Stomach (tissue), 9 donors: Measurements from ENCODE around the gene LY6G5B. TPM values are rescaled to one million over a fixed set of nuclear protein-coding genes. Genes with fewer than 3 reads are reported as not detected.
A peak's percentile ranks its signal among the peaks of the same experiment; 100 is the strongest.

ENCODE experiments used
- DNase-seq, 2 donors: peaks; one replicate each; pipeline versions ENCODE4 v3.0.0 to v3.0.0-alpha.2; 2013 to 2019
- H3K27ac ChIP-seq, 5 donors: fragments of 200-600 bp in 4 of 5; sonication (generic) in 4 of 5; one replicate each; pipeline ENCODE4 v1.5.1; 2013 to 2019; ENCODE audit warnings: mild to moderate bottlenecking in 1 of 5, moderate library complexity in 1 of 5
- H3K27me3 ChIP-seq, 3 donors: fragments of 200-600 bp; sonication (generic); one replicate each; pipeline ENCODE4 v1.5.1; 2017 to 2019; ENCODE audit warnings: mixed run types in 1 of 3
- H3K36me3 ChIP-seq, 4 donors: fragments of 200-600 bp; sonication (generic); 1 replicate in 3 of 4; 2 replicates in 1 of 4; pipeline ENCODE4 v1.5.1; 2016 to 2019
- H3K4me1 ChIP-seq, 4 donors: fragments of 200-600 bp; sonication (generic); one replicate each; pipeline ENCODE4 v1.5.1; 2016 to 2019
- H3K4me3 ChIP-seq, 4 donors: fragments of 200-600 bp; sonication (generic) in 3 of 4; one replicate each; pipeline ENCODE4 v1.5.1; 2016 to 2019; ENCODE audit warnings: mild to moderate bottlenecking in 1 of 4
- H3K9me3 ChIP-seq, 4 donors: fragments of 200-600 bp; sonication (generic); one replicate each; pipeline ENCODE4 v1.5.1; 2016 to 2019
- EP300 ChIP-seq: sonication (generic); formaldehyde crosslinking; IDR thresholded peaks from one replicate; pipeline ENCODE4 v1.6.1; 2017; ENCODE audit warnings: antibody characterized with exemption
- POLR2A ChIP-seq, 4 donors: fragments of 450-650 bp; IDR thresholded peaks; one replicate each; pipeline ENCODE4 v1.6.1; 2016; ENCODE audit warnings: antibody characterized with exemption in 4 of 4, control low read depth in 2 of 4, mild to moderate bottlenecking in 1 of 4, moderate library complexity in 1 of 4
- POLR2AphosphoS5 ChIP-seq, 3 donors: sonication (generic); formaldehyde crosslinking; IDR thresholded peaks; one replicate each; pipeline ENCODE4 v1.6.1; 2016; ENCODE audit warnings: antibody characterized with exemption in 3 of 3
- WGBS, 5 donors: extraction: QIAGEN DNeasy Blood & Tissue Kit in 3 of 5; methylation state at CpG; one replicate each; pipeline versions ENCODE4 v1.1.5 to v1.1.7; 2013 to 2018; 5-methylcytosine and 5-hydroxymethylcytosine counted together
- intact Hi-C: fragments of 100-400 bp; cut with DNase I; formaldehyde crosslinking; loops from one replicate; pipeline ENCODE4 v1.15.1; 2023; ENCODE audit warnings: low total_unique reads
- polyA plus RNA-seq, 3 donors: library from polyadenylated mRNA; stranded (reverse); fragments of 200-250 nt; gene quantifications; one replicate each; pipeline ENCODE4 v1.2.3, GENCODE V29; 2013
- total RNA-seq, 5 donors: library from RNA; depleted of rRNA; stranded (reverse); fragments of >200 nt; gene quantifications; one replicate each; pipeline versions ENCODE4 v1.1.0 to v1.2.3, GENCODE V29; 2014 to 2016
- TF ChIP-seq, protein P1 (sequence below), 7 experiments: fragments of 450-650 bp in 4 of 7; fragments of 200-600 bp in 3 of 7; sonication (generic) in 3 of 7; IDR thresholded peaks; one replicate each; pipeline ENCODE4 v1.5.1; 2016 to 2019; ENCODE audit warnings: antibody characterized with exemption in 7 of 7, control low read depth in 2 of 7, mild to moderate bottlenecking in 1 of 7
- donor health status: healthy with polysubstance abuse.
- donor health status: Bipolar disorder and iron deficiency.
- donor health status: healthy.

The LY6G5B gene
- total and polyA plus RNA-seq, 8 donors = 0.44 to 17.1 (median 4.7) TPM; not detected in 1

DNA sequence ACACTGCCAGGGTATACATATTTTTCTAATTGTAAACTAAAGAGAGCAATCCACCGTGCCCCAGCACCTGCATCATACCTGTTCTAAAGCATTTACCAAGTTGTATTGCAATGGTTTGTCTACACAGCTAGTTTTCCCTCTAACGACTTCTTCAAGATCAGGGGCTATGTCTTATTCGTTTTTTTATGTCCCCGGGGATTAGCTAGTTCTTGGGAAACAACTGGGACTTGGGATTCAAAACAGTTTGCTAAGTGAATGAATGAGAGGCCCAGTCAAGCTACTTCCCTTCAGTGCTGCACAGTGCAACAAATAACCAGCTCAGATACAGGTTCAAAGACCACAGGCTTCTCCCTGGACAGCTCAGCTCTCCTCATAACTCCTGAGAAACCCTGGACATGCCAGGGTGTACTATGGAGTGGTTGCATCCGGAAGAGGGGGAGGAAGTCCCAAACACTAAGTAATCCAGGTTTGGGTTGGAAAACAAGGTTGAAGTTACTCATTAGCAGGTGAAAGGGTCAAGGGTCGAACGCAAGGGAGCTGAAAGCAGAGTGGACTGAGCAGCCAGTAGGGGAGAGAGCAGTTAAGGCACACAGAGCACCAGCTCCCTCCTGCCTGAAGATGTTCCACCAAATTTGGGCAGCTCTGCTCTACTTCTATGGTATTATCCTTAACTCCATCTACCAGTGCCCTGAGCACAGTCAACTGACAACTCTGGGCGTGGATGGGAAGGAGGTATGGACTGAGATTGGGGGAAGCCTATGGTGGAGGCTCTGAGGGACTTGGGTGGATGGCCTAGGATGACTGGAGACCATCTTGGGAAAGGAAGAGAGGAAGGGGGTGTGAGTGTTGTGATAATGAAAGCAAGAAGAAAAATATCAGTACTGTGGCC is 14.2 kb upstream of the LY6G5B start, which contains the start of gene APOM:
APOM (plus strand) TSS at position 546 of the 889 bp plus-strand sequence; CDS start at position 619, 73 bp downstream.
- no peak within 1 kb of the TSS for H3K27ac ChIP-seq
- intact Hi-C loops = no loop called here
- TF ChIP-seq POLR2AphosphoS5 (IDR thresholded peaks at IDR 0.05) (no peak), POLR2A (IDR thresholded peaks at IDR 0.05) (no peak), EP300 (no peak)
- no peak for DNase-seq
- no peak within 1 kb of the TSS for H3K4me3 ChIP-seq
- H3K4me1 ChIP-seq = peaks cover 35 to 72% (median 62%) of the 10 kb centered on the region in 4 donors
- H3K36me3 ChIP-seq = peaks cover 7 to 38% (median 33%) of the 10 kb centered on the region in 4 donors
- 64 to 77% (median 69%) methylated on average over 8 of the region's 8 CpGs for WGBS, 5 donors
- H3K27me3 ChIP-seq = no peaks in the 10 kb centered on the region
- no peaks in the 10 kb centered on the region for H3K9me3 ChIP-seq

DNA sequence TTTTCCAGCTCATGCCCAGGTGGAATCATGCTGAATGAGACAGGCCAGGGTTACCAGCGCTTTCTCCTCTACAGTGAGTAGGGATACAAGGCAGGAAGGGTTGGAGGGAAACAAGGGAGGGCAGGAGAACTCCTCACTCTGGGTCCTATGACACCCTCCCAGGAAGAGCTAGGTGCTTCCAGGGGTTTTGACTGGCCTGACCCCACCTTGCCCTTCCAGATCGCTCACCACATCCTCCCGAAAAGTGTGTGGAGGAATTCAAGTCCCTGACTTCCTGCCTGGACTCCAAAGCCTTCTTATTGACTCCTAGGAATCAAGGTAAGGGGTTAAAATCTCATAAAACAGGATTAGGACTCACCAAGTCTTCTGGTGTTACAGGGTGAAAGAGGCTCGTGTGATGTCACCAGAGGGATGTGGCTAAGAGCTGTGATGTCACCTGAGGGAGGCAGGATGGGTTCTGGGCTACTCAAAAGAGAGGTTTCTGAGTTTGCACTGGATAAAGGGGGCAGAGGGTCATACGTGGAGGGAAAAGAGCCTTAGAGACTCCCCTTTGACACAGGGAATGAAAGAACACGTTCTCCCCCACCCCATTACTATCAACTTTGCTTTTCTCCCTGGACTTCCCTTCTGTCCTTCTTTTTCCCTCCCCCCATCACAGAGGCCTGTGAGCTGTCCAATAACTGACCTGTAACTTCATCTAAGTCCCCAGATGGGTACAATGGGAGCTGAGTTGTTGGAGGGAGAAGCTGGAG is 12.2 kb upstream of the LY6G5B start:
- no peak for DNase-seq
- peak overlapping the region in 3 of 5 donors; percentile 0 to 91 (median 6) for H3K27ac ChIP-seq

DNA sequence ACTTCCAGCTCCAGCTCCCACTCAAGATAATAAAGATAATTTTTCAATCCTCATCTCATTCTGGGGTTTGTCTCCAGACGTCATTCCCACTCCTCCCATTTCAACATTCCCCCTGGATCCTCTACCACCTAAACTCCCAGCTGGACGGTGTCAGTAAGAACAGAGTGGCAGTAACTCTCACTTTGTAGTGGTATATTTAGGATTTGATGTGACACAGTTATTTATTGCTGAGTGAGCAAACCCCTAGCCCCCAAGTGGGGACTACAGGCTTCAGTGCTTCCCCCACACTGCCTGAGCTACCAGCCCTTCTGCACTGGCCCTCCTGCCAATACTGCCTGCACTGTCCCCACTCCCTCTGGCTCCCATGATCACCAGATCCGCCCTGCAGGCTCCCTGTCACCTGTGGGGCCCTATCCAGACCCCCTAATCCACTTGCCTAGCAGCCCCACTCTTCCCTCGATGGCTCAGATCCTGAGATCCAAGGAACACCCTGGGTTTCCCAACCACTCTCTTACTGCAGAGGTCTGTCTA is 11.6 kb upstream of the LY6G5B start:
- no peaks in the 10 kb centered on the region for H3K9me3 ChIP-seq
- DNase-seq = no peak
- TF ChIP-seq, protein P1, sequence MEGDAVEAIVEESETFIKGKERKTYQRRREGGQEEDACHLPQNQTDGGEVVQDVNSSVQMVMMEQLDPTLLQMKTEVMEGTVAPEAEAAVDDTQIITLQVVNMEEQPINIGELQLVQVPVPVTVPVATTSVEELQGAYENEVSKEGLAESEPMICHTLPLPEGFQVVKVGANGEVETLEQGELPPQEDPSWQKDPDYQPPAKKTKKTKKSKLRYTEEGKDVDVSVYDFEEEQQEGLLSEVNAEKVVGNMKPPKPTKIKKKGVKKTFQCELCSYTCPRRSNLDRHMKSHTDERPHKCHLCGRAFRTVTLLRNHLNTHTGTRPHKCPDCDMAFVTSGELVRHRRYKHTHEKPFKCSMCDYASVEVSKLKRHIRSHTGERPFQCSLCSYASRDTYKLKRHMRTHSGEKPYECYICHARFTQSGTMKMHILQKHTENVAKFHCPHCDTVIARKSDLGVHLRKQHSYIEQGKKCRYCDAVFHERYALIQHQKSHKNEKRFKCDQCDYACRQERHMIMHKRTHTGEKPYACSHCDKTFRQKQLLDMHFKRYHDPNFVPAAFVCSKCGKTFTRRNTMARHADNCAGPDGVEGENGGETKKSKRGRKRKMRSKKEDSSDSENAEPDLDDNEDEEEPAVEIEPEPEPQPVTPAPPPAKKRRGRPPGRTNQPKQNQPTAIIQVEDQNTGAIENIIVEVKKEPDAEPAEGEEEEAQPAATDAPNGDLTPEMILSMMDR (IDR thresholded peaks at IDR 0.05) = no peak
- no peak for TF ChIP-seq EP300
- TF ChIP-seq POLR2AphosphoS5 (IDR thresholded peaks at IDR 0.05) = no peak
- no peak for TF ChIP-seq POLR2A (IDR thresholded peaks at IDR 0.05)
- 77 to 88% (median 84%) methylated on average over 4 of the region's 4 CpGs for WGBS, 5 donors
- H3K27me3 ChIP-seq = no peaks in the 10 kb centered on the region
- peaks cover 34 to 82% (median 73%) of the 10 kb centered on the region in 4 donors for H3K4me1 ChIP-seq
- peaks cover 14 to 47% (median 44%) of the 10 kb centered on the region in 4 donors for H3K36me3 ChIP-seq
- H3K27ac ChIP-seq = peak overlapping the region in 3 of 5 donors; percentile 87 to 92 (median 91)
- intact Hi-C loops = no loop called here
- peak overlapping the region in 1 of 4 donors; percentile 83 for H3K4me3 ChIP-seq

More for the DNA sequence above, 12.2 kb upstream of the LY6G5B start:
- Histone ChIP-seq H3K9me3 (no peaks in the 10 kb centered on the region), H3K27me3 (no peaks in the 10 kb centered on the region), H3K36me3 (peaks cover 13 to 42% (median 40%) of the 10 kb centered on the region in 4 donors), H3K4me3 (no peak overlapping the region), H3K4me1 (peaks cover 33 to 78% (median 69%) of the 10 kb centered on the region in 4 donors)
- intact Hi-C loops = no loop called here
- TF ChIP-seq POLR2A (IDR thresholded peaks at IDR 0.05) = no peak
- TF ChIP-seq EP300 = no peak
- no peak for TF ChIP-seq POLR2AphosphoS5 (IDR thresholded peaks at IDR 0.05)
- TF ChIP-seq, protein P1 (IDR thresholded peaks at IDR 0.05) = no peak
- 71 to 82% (median 80%) methylated on average over 6 of the region's 6 CpGs for WGBS, 5 donors

DNA sequence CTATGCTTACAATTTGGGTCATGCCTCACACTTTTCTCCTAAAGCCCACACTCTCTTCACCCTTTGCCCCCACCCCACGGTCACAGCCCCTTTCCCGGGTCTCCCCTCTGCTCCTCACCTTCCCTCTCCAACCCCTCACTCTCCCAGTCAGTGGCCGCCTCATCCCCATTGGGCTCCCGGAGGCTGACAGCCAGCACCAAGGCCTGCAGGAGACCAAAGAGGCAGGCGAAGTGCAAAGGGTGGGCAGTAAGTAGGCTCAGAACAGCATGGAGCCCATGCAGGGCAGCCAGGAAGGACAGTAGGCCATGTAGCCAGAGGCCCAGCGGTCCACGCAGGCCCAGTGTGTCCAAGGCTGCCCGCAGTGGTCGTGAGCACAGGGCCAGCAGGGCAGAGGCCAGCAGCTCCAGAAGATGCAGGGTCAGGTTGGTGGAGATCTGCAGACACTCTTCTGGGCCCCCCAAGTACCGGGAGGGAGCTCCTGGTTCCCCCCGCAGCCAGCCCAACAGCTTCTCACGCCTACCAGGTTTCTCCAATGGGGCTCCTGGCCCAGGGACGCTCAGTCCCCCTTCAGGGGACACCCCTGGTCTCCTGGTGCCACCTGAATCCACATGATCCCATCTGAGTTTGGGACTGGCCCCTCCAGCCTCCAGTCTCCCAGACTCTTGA is 10.7 kb upstream of the LY6G5B start:
- H3K27ac ChIP-seq = peak overlapping the region; percentile 78 to 93 (median 91)
- no peaks in the 10 kb centered on the region for H3K9me3 ChIP-seq
- H3K4me1 ChIP-seq = peaks cover 37 to 82% (median 74%) of the 10 kb centered on the region in 4 donors
- peaks cover 14 to 52% (median 48%) of the 10 kb centered on the region in 4 donors for H3K36me3 ChIP-seq
- H3K4me3 ChIP-seq = peak overlapping the region; percentile 69 to 87 (median 80)
- TF ChIP-seq POLR2AphosphoS5 (IDR thresholded peaks at IDR 0.05) = no peak
- no peaks in the 10 kb centered on the region for H3K27me3 ChIP-seq
- DNase-seq = no peak
- intact Hi-C loops = no loop called here
- WGBS, 5 donors = 77 to 83% (median 81%) methylated on average over 12 to 13 of the region's 13 CpGs
